T-cell (primary cell): Measurements from ENCODE around the gene PCNX2. TPM values are rescaled to one million over a fixed set of nuclear protein-coding genes. Genes with fewer than 3 reads are reported as not detected.

Experiments
- ATAC-seq, 4 experiments: fragments of 200-7000 bp in 3 of 4; fragments of 150-1000 bp in 1 of 4; cut with Tn5 transposase; replicated peaks in 1 of 4; 1 replicate in 3 of 4; 2 replicates in 1 of 4; pipeline ENCODE4 v1.10.0; 2021; ENCODE audit warnings: moderate library complexity in 3 of 4, mild to moderate bottlenecking in 2 of 4, moderate number of reproducible peaks in 1 of 4
- CTCF ChIA-PET, 2 donors: fragments of 300-600 bp; sonication (Branson Sonifier 250); formaldehyde crosslinking; loops; one replicate each; lab custom pipeline; 2022; ENCODE audit warnings: antibody characterized with exemption in 2 of 2; lab: Charles Lee
- POLR2A ChIA-PET, 2 donors: fragments of 300-600 bp; sonication (Branson Sonifier 250); formaldehyde crosslinking; loops; one replicate each; lab custom pipeline; 2022; ENCODE audit warnings: antibody characterized with exemption in 2 of 2; lab: Charles Lee
- DNase-seq, 35 experiments: peaks; one replicate each; pipeline versions ENCODE4 v3.0.0 to v3.0.0-alpha.2; 2013 to 2023
- H3K27ac ChIP-seq: one replicate; pipeline ENCODE4 v1.5.1; 2013; ENCODE audit warnings: low read length
- H3K27me3 ChIP-seq, 2 experiments: replicated peaks in 1 of 2; 1 replicate in 1 of 2; 2 replicates in 1 of 2; pipeline versions ENCODE4 v1.6.1 to v1.7.0; 2013; ENCODE audit warnings: low read length in 1 of 2, mixed read lengths in 1 of 2; ENCODE audit not compliant: control insufficient read depth in 2 of 2, insufficient read depth in 2 of 2; ENCODE audit errors: extremely low read depth in 1 of 2
- H3K36me3 ChIP-seq, 2 donors: 1 replicate in 1 of 2; 2 replicates in 1 of 2; pipeline versions ENCODE4 v1.6.1 to v1.7.0; 2013; ENCODE audit warnings: low read length in 1 of 2; ENCODE audit not compliant: control insufficient read depth in 2 of 2, insufficient read depth in 1 of 2; ENCODE audit errors: extremely low read depth in 1 of 2
- H3K4me1 ChIP-seq, 2 experiments: 1 replicate in 1 of 2; 2 replicates in 1 of 2; pipeline versions ENCODE4 v1.6.1 to v1.7.0; 2013; ENCODE audit warnings: low read length in 2 of 2, mixed read lengths in 1 of 2; ENCODE audit not compliant: insufficient read depth in 2 of 2, control insufficient read depth in 1 of 2; ENCODE audit errors: extremely low read depth in 1 of 2
- H3K4me3 ChIP-seq, 2 donors: 1 replicate in 1 of 2; 2 replicates in 1 of 2; pipeline versions ENCODE4 v1.5.1 to v1.7.0; 2013; ENCODE audit warnings: mild to moderate bottlenecking in 2 of 2, low read length in 1 of 2, moderate library complexity in 1 of 2; ENCODE audit not compliant: control insufficient read depth in 1 of 2; ENCODE audit errors: extremely low read depth in 1 of 2
- H3K9me3 ChIP-seq: 2 replicates; pipeline ENCODE4 v1.7.0; 2013
- H3K27ac Mint-ChIP-seq, 2 donors: one replicate each; pipeline ENCODE4 v1.8.0; 2020 to 2021; ENCODE audit warnings: mild to moderate bottlenecking in 2 of 2, mixed read lengths in 2 of 2
- H3K27me3 Mint-ChIP-seq, 2 donors: one replicate each; pipeline ENCODE4 v1.8.0; 2021 to 2022; ENCODE audit warnings: mixed read lengths in 2 of 2
- H3K36me3 Mint-ChIP-seq: one replicate; pipeline ENCODE4 v1.8.0; 2021; ENCODE audit warnings: mixed read lengths
- H3K4me1 Mint-ChIP-seq, 3 donors: one replicate each; pipeline ENCODE4 v1.8.0; 2020 to 2022; ENCODE audit warnings: mixed read lengths in 3 of 3, mild to moderate bottlenecking in 1 of 3
- H3K4me3 Mint-ChIP-seq, 3 donors: one replicate each; pipeline ENCODE4 v1.8.0; 2020 to 2022; ENCODE audit warnings: mild to moderate bottlenecking in 3 of 3, mixed read lengths in 3 of 3, moderate library complexity in 3 of 3
- H3K9me3 Mint-ChIP-seq, 3 donors: one replicate each; pipeline ENCODE4 v1.8.0; 2020 to 2022; ENCODE audit warnings: mixed read lengths in 3 of 3
- WGBS: methylation state at CpG from one replicate; pipeline ENCODE4 v1.1.5; 2013; ENCODE audit warnings: missing lambda C conversion rate; ENCODE audit not compliant: insufficient coverage; 5-methylcytosine and 5-hydroxymethylcytosine counted together
- total RNA-seq, 35 experiments: library from RNA in 6 of 35; stranded (reverse) in 6 of 35; fragments of 120-200 nt in 1 of 35; gene quantifications; one replicate each; pipeline versions ENCODE4 v1.2.1 to v1.2.4 and lab custom pipeline; 2013 to 2026

Gene PCNX2
- total RNA-seq, 5 donors from 2014 or later (not counting 1 experiment from before 2014, with no cell fraction given) = 47.2 to 91.7 (median 68.6) TPM

DNA sequence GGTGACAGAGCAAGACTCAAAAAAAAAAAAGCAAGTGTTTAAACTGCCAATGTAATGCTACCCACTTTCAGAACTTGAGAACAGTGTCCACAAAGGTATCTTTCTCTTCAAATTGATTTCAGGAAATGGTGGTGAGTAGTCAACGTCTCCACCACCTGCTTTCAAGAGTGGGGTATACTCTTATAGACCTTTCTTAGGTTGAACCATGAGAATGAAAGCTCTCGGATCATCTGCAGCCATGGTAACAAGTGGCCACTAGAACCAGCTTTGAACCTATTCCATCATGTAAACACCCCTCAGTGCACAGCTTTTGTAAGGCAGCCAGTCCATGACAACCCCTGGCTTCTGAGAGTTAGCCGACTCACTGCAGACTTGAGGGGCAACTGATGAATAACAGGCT is 237.7 kb downstream of the PCNX2 start:
- Mint-ChIP-seq H3K27ac (no peak overlapping the region), H3K4me3 (no peak overlapping the region), H3K4me1 (no peaks in the 10 kb centered on the region), H3K9me3 (no peaks in the 10 kb centered on the region), H3K27me3 (no peaks in the 10 kb centered on the region), H3K36me3 (peaks cover 52% of the 10 kb centered on the region)
- ChIA-PET POLR2A (no interaction called here), CTCF (no interaction called here)
- Histone ChIP-seq H3K4me1 (no peaks in the 10 kb centered on the region), H3K36me3 (peaks cover 0 to 13% of the 10 kb centered on the region in 2 donors), H3K27ac (no peak overlapping the region), H3K27me3 (no peaks in the 10 kb centered on the region), H3K4me3 (no peak overlapping the region), H3K9me3 (no peaks in the 10 kb centered on the region)
- no peak for ATAC-seq
- 100% methylated on average over 1 of the region's 3 CpGs for WGBS
- DNase-seq = no peak

DNA sequence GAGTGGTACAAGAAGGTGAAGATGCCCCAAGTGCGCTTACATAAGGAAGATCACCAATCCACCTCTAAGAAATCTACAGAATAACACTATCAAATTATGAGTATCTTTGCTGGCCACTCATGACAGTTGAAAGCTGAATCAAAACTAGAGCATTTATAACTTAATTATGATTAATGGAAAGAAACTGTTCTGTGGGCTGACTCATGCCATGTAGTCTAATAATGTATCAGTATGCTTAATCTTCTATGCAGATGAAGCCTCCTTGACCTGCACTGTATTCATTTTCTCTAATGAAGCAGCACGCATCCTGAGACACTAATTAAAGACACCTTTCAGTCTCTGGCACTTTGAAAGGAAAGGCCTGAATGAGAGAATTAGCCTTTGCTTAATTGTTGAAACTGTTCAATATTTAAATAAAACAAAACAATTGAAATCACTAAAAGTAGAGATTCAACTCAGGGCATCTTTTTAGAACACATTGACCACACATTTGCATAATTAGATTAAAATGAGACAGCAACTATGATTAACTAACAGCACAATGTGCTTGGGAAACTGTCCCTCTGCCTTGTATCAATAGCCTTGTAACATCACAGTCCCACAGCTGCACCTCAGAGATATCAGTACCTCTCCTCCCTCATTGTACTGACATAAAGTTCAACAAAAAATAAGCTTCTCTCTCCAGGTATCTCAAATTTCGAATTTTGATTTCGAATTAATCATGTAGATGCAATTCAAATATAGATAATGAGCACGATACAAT is 239.5 kb downstream of the PCNX2 start:
- Mint-ChIP-seq H3K27ac (no peak overlapping the region), H3K27me3 (no peaks in the 10 kb centered on the region), H3K4me1 (no peaks in the 10 kb centered on the region), H3K9me3 (peaks cover 0 to 4% (median 4%) of the 10 kb centered on the region in 3 donors), H3K4me3 (no peak overlapping the region), H3K36me3 (peaks cover 68% of the 10 kb centered on the region)
- no peaks in the 10 kb centered on the region for H3K27me3 ChIP-seq
- ChIA-PET POLR2A (no interaction called here), CTCF (no interaction called here)
- no peaks in the 10 kb centered on the region for H3K4me1 ChIP-seq
- no peak overlapping the region for H3K4me3 ChIP-seq
- peaks cover 0 to 18% of the 10 kb centered on the region in 2 donors for H3K36me3 ChIP-seq
- no peak overlapping the region for H3K27ac ChIP-seq
- H3K9me3 ChIP-seq = no peaks in the 10 kb centered on the region
- no peak for ATAC-seq
- DNase-seq = no peak
- no CpG with 5 or more reads among the region's 5 CpGs for WGBS

DNA sequence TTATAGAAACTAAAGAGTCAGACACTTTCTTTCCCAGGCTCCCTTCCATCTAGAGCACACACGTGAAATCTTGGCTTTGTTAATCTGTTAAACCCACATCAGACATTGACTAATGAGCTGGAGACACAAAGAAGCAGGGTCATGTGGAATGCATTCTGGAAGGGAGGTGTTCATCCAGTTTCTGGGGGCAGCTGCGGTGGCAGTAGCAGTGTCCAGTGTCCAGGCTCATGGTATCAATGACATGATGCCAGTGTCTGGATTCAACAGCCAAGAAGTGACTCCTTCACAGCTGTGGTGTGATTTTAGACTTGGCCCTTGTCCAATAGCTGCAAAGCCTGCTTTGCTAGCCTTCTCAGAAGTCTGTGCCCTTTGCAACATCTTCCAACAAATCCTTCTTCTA is 249.9 kb downstream of the PCNX2 start:
- H3K27me3 ChIP-seq = no peaks in the 10 kb centered on the region
- H3K9me3 ChIP-seq = no peaks in the 10 kb centered on the region
- ChIA-PET POLR2A (no interaction called here), CTCF (no interaction called here)
- DNase-seq = no peak
- H3K4me3 Mint-ChIP-seq = no peak overlapping the region
- no peak overlapping the region for H3K4me3 ChIP-seq
- no peaks in the 10 kb centered on the region for H3K4me1 Mint-ChIP-seq
- WGBS = 100% methylated on average over 1 of the region's 2 CpGs
- H3K36me3 Mint-ChIP-seq = peaks cover 66% of the 10 kb centered on the region
- H3K27ac ChIP-seq = no peak overlapping the region
- H3K9me3 Mint-ChIP-seq = peaks cover 8 to 20% (median 9%) of the 10 kb centered on the region in 3 donors
- ATAC-seq = no peak
- H3K36me3 ChIP-seq = peaks cover 0 to 10% of the 10 kb centered on the region in 2 donors
- no peaks in the 10 kb centered on the region for H3K27me3 Mint-ChIP-seq
- no peak overlapping the region for H3K27ac Mint-ChIP-seq
- no peaks in the 10 kb centered on the region for H3K4me1 ChIP-seq

DNA sequence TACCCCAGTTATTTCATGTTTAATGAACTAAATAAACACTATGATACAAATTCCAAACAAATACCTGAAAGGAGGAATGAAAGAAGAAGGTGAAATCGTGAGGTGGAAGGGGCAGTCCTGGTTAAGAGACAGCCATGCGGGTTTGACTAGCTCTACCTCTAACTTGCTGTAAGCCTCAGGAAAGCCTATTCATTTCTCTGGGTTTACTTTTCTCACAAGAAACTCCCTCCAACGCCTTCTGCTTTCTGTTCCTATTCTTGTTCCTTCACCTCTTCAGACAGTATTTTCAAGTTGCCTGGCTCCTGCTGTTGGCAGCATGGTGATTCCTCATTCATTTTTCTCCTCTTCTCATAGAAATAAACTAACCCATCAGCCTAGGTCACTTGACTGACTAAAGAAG is 252.7 kb downstream of the PCNX2 start:
- no peaks in the 10 kb centered on the region for H3K9me3 Mint-ChIP-seq
- Histone ChIP-seq H3K4me1 (no peaks in the 10 kb centered on the region), H3K27me3 (no peaks in the 10 kb centered on the region), H3K36me3 (peaks cover 0 to 10% of the 10 kb centered on the region in 2 donors), H3K27ac (no peak overlapping the region), H3K9me3 (no peaks in the 10 kb centered on the region), H3K4me3 (no peak overlapping the region)
- H3K4me3 Mint-ChIP-seq = no peak overlapping the region
- ATAC-seq (no peak), DNase-seq (no peak)
- H3K27ac Mint-ChIP-seq = no peak overlapping the region
- ChIA-PET CTCF (no interaction called here), POLR2A (no interaction called here)
- WGBS = 90% methylated on average over 2 of the region's 3 CpGs
- H3K27me3 Mint-ChIP-seq = no peaks in the 10 kb centered on the region
- H3K4me1 Mint-ChIP-seq = no peaks in the 10 kb centered on the region
- peaks cover 58% of the 10 kb centered on the region for H3K36me3 Mint-ChIP-seq

DNA sequence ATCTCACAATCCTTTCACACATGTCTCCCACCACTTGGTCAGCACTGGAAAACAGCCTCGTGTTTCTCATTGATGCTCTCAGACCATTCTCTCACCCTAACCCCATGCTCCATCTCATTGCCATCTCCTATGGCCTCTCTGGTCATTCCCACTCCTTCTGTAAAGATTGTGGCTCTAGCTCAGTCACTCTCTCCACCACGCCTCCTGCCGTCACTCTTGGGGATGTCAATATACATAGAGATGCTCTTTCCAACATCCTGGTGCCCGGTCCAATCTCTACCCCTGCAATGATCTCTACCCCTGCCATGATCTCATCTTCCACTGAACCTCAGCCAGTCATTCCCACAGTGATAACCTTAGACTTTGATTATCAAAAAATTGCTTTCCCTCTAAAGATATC is 255.0 kb downstream of the PCNX2 start:
- ChIA-PET POLR2A (no interaction called here), CTCF (no interaction called here)
- ATAC-seq = no peak
- WGBS = 100% methylated on average over 1 of the region's 4 CpGs
- no peaks in the 10 kb centered on the region for H3K9me3 ChIP-seq
- no peak for DNase-seq
- H3K27me3 ChIP-seq = no peaks in the 10 kb centered on the region
- no peak overlapping the region for H3K27ac ChIP-seq
- no peak overlapping the region for H3K4me3 ChIP-seq
- no peak overlapping the region for H3K4me3 Mint-ChIP-seq
- no peaks in the 10 kb centered on the region for H3K9me3 Mint-ChIP-seq
- H3K36me3 ChIP-seq = peaks cover 0 to 4% of the 10 kb centered on the region in 2 donors
- no peaks in the 10 kb centered on the region for H3K27me3 Mint-ChIP-seq
- no peaks in the 10 kb centered on the region for H3K4me1 ChIP-seq
- H3K36me3 Mint-ChIP-seq = peaks cover 38% of the 10 kb centered on the region
- H3K27ac Mint-ChIP-seq = no peak overlapping the region
- H3K4me1 Mint-ChIP-seq = no peaks in the 10 kb centered on the region

- ATAC-seq = no peak
- H3K36me3 Mint-ChIP-seq = peaks cover 43% of the 10 kb centered on the region
Observed at GRCh38 chr1:233038581-233038980, 256.9 kb downstream of the PCNX2 start.

More at GRCh38 chr1:233038581-233038980, 256.9 kb downstream of the PCNX2 start:
- no peaks in the 10 kb centered on the region for H3K4me1 ChIP-seq
- ChIA-PET POLR2A (no interaction called here), CTCF (no interaction called here)
- H3K27ac ChIP-seq = no peak overlapping the region
- Mint-ChIP-seq H3K27ac (no peak overlapping the region), H3K27me3 (no peaks in the 10 kb centered on the region), H3K4me1 (no peaks in the 10 kb centered on the region), H3K9me3 (peaks cover 0 to 5% (median 0%) of the 10 kb centered on the region in 3 donors), H3K4me3 (no peak overlapping the region)
- H3K36me3 ChIP-seq = peaks cover 0 to 6% of the 10 kb centered on the region in 2 donors
- no peaks in the 10 kb centered on the region for H3K9me3 ChIP-seq
- no peak for DNase-seq
- H3K27me3 ChIP-seq = no peaks in the 10 kb centered on the region
- no peak overlapping the region for H3K4me3 ChIP-seq
